Measurements from ENCODE around the gene CADPS2.
"Not testable (repeated sequence)": the region's sequence is repeated elsewhere in the genome, so short reads cannot be mapped to it uniquely, and the experiment has no call there.

CADPS2 gene

DNA sequence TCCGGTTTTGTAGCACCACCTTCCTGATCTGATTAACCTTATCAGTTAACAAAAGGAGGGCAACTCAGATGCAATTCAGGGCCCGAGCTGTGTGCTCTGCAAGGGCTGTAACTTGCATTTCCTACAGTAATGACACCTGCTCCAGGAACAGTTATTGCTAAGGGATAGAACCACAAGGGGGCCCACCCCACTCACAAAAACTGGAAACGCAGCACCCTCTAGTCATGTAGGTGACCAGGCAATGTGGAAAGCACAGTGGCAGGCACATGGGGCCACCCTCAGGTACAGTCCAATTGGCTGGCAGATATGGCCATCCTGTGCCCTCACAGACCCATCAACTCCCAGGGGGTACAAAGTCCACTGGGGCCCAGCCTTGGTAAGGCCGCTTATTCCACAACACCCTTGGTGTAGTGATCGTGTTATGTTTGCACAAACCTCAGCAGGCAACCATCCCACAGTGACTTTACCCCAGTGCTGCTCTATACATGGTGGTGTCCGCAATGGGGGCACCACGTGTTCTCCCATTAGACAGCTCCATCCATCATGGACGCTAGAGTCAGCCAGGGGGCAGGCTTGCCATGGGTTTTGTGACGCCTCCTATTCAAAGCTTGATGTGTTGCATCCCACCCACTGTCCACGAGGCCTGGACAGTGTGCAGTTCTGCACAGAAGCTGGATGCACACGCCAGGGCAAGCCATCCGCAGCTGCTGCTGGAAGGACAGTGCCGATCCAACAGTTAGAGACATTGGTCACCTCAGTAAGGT is 196.7 kb downstream of the CADPS2 start:
- H3K4me3 Mint-ChIP-seq = no peak overlapping the region
- H3K27me3 Mint-ChIP-seq = no peaks in the 10 kb centered on the region
- no peak overlapping the region for H3K27ac Mint-ChIP-seq
- no peaks in the 10 kb centered on the region for H3K4me1 Mint-ChIP-seq (ENCODE audit: low read depth)
- no peaks in the 10 kb centered on the region for H3K36me3 Mint-ChIP-seq (ENCODE audit: low read depth)
- peaks cover 6% of the 10 kb centered on the region for H3K9me3 Mint-ChIP-seq

DNA sequence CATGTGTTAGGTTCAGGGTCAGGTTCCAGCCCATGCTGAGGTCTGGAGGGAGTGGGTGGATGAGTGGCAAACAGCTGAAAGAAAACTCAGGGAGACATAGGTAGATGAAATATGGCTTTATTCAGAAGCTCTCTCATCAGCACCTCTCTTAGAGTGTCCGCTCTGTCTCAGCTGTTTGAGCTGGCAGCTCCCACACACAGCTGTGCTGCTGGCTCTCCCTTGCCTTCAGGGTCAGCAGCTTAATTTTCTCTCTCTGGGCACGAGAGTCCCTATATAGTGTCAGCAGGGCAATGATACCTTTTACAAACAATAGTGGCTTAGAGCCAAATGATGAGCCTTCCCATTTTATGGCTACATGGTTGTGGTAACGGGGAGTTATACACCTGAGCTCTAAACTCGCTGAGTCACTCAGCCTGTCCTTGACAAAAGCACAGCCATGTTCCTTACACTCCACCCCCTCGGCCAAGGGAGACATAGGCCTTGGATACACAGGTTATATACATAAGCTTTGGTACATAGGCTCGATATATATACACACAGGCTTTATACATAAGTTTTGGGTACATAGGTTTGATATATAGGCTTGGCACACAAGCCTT is 197.8 kb downstream of the CADPS2 start:
- H3K4me3 Mint-ChIP-seq = no peak overlapping the region
- no peaks in the 10 kb centered on the region for H3K36me3 Mint-ChIP-seq (ENCODE audit: low read depth)
- peaks cover 6% of the 10 kb centered on the region for H3K9me3 Mint-ChIP-seq
- H3K27ac Mint-ChIP-seq = no peak overlapping the region
- H3K4me1 Mint-ChIP-seq (ENCODE audit: low read depth) = no peaks in the 10 kb centered on the region
- H3K27me3 Mint-ChIP-seq = no peaks in the 10 kb centered on the region

DNA sequence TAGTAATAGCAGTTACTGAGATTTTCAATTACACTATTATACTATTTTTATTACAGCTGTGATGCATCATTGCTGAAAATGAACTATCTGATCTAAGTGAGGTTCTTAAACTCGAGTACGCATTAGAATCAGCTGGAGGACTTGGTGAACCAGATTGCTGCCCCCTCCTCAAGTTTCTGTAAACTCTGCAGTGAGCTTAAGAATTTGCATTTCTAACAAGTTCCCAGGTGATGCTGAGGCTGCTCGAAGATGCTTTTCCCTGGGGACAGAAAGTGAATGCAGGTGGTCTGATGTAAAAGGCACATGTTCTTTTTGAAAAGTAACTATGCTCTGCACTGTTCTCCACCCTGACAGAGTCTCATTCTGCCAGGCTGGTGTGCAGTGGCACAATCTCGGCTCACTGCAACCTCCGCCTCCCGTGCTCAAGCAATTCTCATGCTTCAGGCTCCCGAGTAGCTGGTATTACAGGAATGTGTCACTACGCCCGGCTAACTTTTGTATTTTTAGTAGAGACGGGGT is 199.8 kb downstream of the CADPS2 start:
- no peaks in the 10 kb centered on the region for H3K4me1 Mint-ChIP-seq (ENCODE audit: low read depth)
- H3K9me3 Mint-ChIP-seq = no peaks in the 10 kb centered on the region
- no peaks in the 10 kb centered on the region for H3K27me3 Mint-ChIP-seq
- H3K27ac Mint-ChIP-seq = no peak overlapping the region
- H3K4me3 Mint-ChIP-seq = no peak overlapping the region
- no peaks in the 10 kb centered on the region for H3K36me3 Mint-ChIP-seq (ENCODE audit: low read depth)

DNA sequence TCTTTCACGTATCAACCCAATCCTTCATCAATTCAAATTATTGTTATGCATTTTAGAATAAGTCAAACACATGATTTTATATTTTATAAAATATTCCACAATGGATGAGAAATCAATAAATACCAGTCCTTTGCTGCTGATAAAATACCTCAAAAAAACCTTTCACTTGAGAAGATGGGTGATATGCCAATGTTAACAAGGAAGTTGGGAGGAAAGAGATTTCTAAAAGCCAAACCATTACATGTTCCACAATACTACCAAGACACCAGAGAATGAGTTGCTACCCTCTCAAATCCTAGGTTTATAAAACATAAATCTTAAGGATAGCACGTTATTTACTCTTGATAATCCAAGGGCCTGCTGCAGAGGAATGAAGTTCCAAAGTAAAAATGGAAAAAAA is 201.8 kb downstream of the CADPS2 start:
- Mint-ChIP-seq H3K27ac (no peak overlapping the region), H3K4me1 (ENCODE audit: low read depth) (no peaks in the 10 kb centered on the region), H3K9me3 (peaks cover 2% of the 10 kb centered on the region), H3K36me3 (ENCODE audit: low read depth) (no peaks in the 10 kb centered on the region), H3K27me3 (no peaks in the 10 kb centered on the region), H3K4me3 (no peak overlapping the region)

DNA sequence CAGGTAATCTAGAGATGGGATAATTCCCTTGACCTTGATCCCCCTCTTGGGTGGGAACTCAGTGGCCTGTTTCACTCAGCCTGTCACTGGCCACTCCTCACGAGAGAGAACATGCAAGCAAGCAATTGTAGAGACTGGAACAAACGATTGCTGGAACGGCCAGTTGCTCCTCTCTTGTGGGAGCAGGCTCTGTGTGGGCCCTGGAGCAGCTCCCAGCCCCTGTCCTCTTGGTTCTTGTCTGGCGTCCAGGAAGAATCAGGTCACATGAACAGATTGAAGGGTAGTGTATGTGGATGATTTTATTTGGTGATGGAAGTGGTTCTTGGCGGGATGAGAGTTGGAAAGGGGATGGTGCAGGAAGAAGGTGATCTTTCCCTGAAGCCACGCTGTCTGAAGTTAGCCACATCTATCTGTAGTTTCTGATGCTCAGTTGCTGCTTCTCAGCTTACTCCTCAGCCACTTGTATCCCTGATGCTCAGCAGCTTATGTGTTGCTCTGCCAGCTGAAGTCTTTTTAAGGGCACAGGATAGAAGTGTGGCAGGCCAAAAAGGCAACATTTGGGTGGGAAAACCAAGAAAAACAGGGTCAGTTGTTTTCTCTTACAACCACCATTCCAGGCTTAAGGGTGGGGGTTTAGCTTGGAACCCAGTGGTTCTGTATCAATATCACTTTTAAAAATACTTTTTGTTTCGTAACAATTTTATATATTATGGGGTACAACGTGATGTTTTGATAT is 203.3 kb downstream of the CADPS2 start:
- H3K4me3 Mint-ChIP-seq = no peak overlapping the region
- no peaks in the 10 kb centered on the region for H3K4me1 Mint-ChIP-seq (ENCODE audit: low read depth)
- H3K9me3 Mint-ChIP-seq = peaks cover 4% of the 10 kb centered on the region
- H3K27ac Mint-ChIP-seq = no peak overlapping the region
- H3K27me3 Mint-ChIP-seq = no peaks in the 10 kb centered on the region
- H3K36me3 Mint-ChIP-seq (ENCODE audit: low read depth) = no peaks in the 10 kb centered on the region

DNA sequence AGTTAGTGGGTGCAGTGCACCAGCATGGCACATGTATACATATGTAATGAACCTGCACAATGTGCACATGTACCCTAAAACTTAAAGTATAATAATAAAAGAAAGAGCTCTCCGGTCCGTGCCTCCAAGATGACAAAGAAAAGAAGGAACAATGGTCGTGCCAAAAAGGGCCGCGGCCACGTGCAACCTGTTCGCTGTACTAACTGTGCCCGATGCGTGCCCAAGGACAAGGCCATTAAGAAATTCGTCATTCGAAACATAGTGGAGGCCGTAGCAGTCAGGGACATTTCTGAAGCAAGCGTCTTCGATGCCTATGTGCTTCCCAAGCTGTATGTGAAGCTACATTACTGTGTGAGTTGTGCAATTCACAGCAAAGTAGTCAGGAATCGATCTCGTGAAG is 205.1 kb downstream of the CADPS2 start:
- H3K4me1 Mint-ChIP-seq (ENCODE audit: low read depth); H3K36me3 Mint-ChIP-seq (ENCODE audit: low read depth); H3K27me3 Mint-ChIP-seq; H3K9me3 Mint-ChIP-seq; H3K27ac Mint-ChIP-seq; H3K4me3 Mint-ChIP-seq: not testable (repeated sequence)

DNA sequence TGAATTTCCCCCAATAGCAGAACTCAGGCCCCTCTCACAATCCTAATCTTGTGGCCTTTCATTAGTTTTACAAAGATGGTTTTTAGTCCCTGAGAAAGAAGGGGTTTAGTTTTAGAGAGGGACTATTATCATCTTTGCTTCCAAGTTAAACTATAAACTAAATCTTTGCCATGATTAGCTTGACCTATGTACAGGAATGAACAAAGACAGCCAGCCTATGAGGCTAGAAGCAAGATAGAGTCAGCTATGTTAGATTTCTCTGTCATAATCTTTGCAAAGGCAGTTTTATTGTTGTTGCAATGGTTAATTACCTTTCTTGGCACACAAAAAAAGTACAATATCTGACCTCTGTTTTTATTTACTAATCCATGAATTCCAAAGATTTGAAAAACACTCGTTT is 206.4 kb downstream of the CADPS2 start:
- no peaks in the 10 kb centered on the region for H3K4me1 Mint-ChIP-seq (ENCODE audit: low read depth)
- H3K36me3 Mint-ChIP-seq (ENCODE audit: low read depth) = no peaks in the 10 kb centered on the region
- no peak overlapping the region for H3K27ac Mint-ChIP-seq
- H3K9me3 Mint-ChIP-seq = peaks cover 4% of the 10 kb centered on the region
- H3K27me3 Mint-ChIP-seq = no peaks in the 10 kb centered on the region
- H3K4me3 Mint-ChIP-seq = no peak overlapping the region

DNA sequence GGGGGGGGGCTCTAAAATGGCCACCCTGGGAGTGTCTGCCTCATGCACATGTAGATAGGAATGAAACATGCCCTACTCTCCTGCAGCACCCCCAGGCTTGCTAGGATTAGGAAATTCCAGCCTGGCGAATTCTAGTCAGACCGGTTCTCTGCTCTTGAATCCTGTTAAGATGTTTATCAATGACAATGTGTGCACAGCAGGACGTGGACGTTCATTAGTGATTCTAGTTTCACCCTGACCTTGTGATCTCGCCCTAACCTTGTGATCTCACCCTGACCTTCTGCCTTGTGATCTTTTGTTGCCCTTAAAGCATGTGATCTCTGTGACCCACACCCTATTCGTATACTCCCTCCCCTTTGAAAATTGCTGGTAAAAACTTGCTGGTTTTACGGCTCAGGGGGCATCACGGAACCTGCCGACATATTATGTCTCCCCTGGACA is 207.0 kb downstream of the CADPS2 start:
- not testable (repeated sequence) for H3K4me1 Mint-ChIP-seq (ENCODE audit: low read depth); H3K4me3 Mint-ChIP-seq; H3K9me3 Mint-ChIP-seq; H3K27me3 Mint-ChIP-seq; H3K27ac Mint-ChIP-seq; H3K36me3 Mint-ChIP-seq (ENCODE audit: low read depth)

DNA sequence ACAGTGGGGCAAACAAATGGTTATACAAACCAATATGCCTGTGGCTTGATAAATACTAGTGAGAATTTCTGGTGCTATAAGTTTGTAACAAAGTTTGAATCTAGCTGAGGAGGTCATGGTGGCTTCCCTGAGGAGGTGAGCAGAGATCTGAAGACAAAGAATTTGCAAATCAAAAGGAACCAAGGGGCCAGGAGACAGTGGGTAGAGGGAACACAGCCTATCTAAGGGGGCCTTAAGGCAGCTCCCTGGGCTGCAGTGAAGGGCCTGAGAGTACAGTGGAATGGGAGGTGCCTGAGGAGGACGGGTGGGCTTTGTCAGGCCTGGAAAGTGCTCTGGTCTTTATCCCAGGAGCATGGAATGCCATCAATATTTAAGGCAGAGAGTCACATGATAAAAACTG is 209.1 kb downstream of the CADPS2 start:
- Mint-ChIP-seq H3K9me3 (peaks cover 4% of the 10 kb centered on the region), H3K27me3 (no peaks in the 10 kb centered on the region), H3K4me1 (ENCODE audit: low read depth) (no peaks in the 10 kb centered on the region), H3K36me3 (ENCODE audit: low read depth) (no peaks in the 10 kb centered on the region), H3K4me3 (no peak overlapping the region), H3K27ac (no peak overlapping the region)

DNA sequence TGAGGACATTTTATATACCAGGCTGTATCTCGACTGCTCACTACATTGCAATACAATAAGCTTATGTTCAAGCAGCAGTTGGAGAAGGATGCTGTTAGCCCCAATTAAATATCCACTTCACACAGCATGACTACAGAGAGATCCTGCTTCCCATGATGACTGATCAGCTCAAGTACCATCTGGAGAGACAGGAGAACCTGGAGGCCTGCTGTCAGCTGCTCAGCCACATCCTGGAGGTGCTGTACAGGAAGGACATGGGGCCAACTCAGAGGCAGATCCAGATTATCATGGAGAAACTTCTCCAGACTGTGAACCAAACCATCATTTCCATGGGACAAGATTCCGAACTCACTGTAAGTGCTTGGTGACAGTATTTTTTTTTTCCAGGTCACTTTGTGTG is 209.8 kb downstream of the CADPS2 start:
- Mint-ChIP-seq H3K9me3 (peaks cover 6% of the 10 kb centered on the region), H3K4me3 (no peak overlapping the region), H3K27ac (no peak overlapping the region), H3K36me3 (ENCODE audit: low read depth) (no peaks in the 10 kb centered on the region), H3K27me3 (no peaks in the 10 kb centered on the region), H3K4me1 (ENCODE audit: low read depth) (no peaks in the 10 kb centered on the region)

DNA sequence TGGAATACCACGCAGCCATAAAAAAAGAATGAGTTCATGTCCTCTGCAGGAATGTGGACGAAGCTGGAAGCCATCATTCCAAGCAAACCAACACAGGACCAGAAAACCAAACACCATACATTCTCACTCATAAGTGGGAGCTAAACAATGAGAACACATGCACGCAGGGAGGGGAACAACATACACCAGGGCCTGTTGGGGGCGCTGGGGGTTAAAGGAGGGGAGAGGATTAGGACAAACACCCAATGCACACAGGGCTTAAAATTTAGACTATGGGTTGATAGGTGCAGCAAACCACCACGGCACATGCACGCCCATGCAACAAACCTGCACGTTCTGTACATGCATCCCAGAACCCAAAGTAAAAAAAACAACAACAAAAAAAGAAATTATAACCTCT is 210.6 kb downstream of the CADPS2 start:
- Mint-ChIP-seq H3K4me3 (no peak overlapping the region), H3K27me3 (no peaks in the 10 kb centered on the region), H3K4me1 (ENCODE audit: low read depth) (no peaks in the 10 kb centered on the region), H3K9me3 (peaks cover 8% of the 10 kb centered on the region), H3K36me3 (ENCODE audit: low read depth) (no peaks in the 10 kb centered on the region), H3K27ac (no peak overlapping the region)

DNA sequence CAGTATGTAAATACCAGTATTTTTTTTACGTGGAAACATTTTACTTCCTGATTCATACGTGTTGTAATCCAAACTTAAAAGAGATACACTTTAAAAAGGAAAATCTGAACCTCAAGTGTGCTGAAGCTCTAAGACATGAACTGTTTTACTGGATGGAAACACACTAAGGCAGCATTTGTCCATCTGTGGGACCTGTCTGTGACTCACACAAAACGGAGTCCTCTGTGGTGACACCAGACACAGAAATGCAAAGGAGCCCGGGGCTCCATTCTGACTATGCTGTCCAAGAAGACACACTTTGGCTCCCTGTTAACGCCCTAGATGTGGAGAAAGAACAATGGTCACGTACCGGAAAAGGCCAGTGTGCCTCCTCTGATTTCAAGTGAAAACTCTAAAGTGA is 211.2 kb downstream of the CADPS2 start:
- Mint-ChIP-seq H3K27ac (no peak overlapping the region), H3K9me3 (peaks cover 8% of the 10 kb centered on the region), H3K36me3 (ENCODE audit: low read depth) (no peaks in the 10 kb centered on the region), H3K4me1 (ENCODE audit: low read depth) (no peaks in the 10 kb centered on the region), H3K4me3 (no peak overlapping the region), H3K27me3 (no peaks in the 10 kb centered on the region)

DNA sequence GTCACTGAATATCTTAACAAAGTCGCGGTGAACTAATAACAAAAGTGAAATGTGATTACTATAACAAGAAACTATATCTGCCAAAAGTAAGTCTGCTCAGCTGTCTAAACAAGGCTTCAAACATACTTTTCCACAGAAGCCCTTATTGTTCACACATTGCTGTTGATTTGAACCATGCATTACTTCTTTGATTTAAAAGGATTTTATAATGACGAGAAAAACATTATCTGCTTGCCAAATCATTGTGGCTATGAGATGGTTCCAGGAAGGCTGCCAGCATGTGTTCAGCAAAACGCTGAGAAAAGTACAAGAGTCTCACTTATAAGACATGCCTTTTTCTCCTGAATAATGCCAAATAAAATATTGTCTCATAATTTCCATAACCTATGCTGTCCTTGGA is 211.8 kb downstream of the CADPS2 start:
- Mint-ChIP-seq H3K4me3 (no peak overlapping the region), H3K4me1 (ENCODE audit: low read depth) (no peaks in the 10 kb centered on the region), H3K27ac (no peak overlapping the region)

DNA sequence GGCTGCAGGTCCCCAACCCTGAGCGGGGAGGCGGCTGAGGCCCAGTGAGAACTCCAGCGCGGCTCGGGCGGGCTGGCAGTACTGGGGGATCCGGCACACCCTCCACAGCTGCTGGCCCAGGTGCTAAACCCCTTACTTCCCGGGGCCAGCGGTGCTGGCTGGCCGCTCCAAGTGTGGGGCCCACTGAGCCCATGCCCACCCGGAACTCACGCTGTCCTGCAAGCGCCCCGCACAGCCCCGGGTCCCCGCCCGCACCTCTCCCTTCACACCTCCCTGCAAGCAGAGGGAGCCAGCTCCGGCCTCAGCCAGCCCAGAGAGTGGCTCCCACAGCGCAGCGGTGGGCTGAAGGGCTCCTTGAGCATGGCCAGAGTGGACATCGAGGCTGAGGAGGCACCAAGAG is 212.3 kb downstream of the CADPS2 start:
- no peaks in the 10 kb centered on the region for H3K27me3 Mint-ChIP-seq
- peaks cover 4% of the 10 kb centered on the region for H3K9me3 Mint-ChIP-seq
- no peak overlapping the region for H3K4me3 Mint-ChIP-seq
- H3K4me1 Mint-ChIP-seq (ENCODE audit: low read depth) = no peaks in the 10 kb centered on the region
- H3K36me3 Mint-ChIP-seq (ENCODE audit: low read depth) = no peaks in the 10 kb centered on the region
- H3K27ac Mint-ChIP-seq = no peak overlapping the region

More for the DNA sequence above, 211.8 kb downstream of the CADPS2 start:
- Mint-ChIP-seq H3K27me3 (no peaks in the 10 kb centered on the region), H3K9me3 (peaks cover 6% of the 10 kb centered on the region), H3K36me3 (ENCODE audit: low read depth) (no peaks in the 10 kb centered on the region)

DNA sequence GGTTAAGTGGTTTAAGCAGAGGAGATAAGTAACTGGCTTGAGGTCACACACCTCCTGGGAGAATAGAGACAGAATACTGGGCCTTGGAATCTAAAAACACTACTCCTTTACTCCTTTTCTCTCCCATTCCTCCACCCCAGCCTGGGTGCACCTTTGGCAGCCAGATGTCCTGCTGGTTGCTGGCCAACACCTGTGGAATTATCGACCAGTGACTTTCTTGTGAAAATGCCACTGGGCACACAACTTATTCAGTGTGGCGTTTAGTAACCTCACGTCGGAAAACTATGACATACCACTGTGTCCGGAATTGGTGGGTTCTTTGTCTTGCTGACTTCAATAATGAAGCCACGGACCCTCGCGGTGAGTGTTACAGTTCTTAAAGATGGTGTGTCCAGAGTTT is 213.7 kb downstream of the CADPS2 start:
- Mint-ChIP-seq H3K27me3 (no peaks in the 10 kb centered on the region), H3K27ac (no peak overlapping the region), H3K9me3 (peaks cover 13% of the 10 kb centered on the region)

More for the DNA sequence above, 213.7 kb downstream of the CADPS2 start:
- H3K4me3 Mint-ChIP-seq = no peak overlapping the region
- H3K4me1 Mint-ChIP-seq (ENCODE audit: low read depth) = no peaks in the 10 kb centered on the region
- H3K36me3 Mint-ChIP-seq (ENCODE audit: low read depth) = no peaks in the 10 kb centered on the region

Data from stimulated activated naive CD8-positive, alpha-beta T cell treated with anti-CD3 and anti-CD28 coated beads, Interleukin-15, Interleukin-2, amounts not matched to agents 100 ng/mL and 50 ng/mL, for 24 hours (primary cell).